ENCODE results near the gene USP31. TPM values are rescaled to one million over a fixed set of nuclear protein-coding genes. Genes with fewer than 3 reads are reported as not detected.

USP31 gene
- total and polyA plus RNA-seq, 2 of the 13 experiments (the other 11 are each of a cell fraction or from before 2014, with no cell fraction given), result 22.5 to 23.3 TPM

DNA sequence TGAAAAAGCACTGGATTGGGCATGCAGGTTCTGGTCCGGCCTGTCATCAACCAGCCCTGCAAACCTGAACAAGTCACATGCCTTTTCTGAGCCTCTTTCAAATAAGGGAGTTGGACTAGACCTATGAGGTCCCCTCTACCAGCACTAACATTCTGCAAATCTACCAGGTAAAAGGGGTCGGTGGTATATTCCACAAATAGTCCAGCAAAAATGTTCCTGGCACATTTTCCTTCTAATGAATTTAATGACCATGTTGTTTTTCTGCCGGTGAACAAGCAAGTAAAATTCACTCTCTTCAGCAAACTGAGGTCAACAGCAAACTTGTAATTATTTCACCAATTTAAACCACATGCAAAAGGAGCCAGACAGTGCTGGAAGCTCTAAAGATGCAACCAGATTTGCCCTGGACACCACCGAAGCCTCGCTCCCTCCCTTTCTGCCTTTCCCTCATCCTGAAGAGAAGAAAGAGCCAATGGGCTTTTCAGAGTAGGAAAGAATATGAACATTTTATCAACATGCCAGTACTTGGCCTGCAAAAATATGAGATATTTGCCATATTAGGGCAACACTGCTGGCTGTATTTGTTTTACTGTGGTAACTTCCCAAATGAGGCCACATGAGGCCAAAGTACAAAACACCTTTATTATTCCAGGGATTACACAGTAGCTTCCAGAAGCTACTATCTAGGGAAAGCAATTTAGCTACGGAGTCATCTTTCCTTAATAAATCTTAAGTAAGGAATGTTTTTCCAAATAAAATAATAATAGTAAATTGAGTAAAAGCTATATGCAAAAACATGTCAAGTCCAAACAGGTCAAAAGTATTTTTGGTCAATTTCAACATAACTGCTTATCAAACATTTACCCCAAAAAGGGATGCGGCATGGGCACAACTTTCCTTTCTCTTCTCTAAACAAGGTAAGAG is 45.0 kb downstream of the USP31 start (continued):
- TF ChIP-seq, protein P1, sequence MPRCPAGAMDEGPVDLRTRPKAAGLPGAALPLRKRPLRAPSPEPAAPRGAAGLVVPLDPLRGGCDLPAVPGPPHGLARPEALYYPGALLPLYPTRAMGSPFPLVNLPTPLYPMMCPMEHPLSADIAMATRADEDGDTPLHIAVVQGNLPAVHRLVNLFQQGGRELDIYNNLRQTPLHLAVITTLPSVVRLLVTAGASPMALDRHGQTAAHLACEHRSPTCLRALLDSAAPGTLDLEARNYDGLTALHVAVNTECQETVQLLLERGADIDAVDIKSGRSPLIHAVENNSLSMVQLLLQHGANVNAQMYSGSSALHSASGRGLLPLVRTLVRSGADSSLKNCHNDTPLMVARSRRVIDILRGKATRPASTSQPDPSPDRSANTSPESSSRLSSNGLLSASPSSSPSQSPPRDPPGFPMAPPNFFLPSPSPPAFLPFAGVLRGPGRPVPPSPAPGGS (CRISPR knock-in tag; IDR thresholded peaks at IDR 0.05), result 0 out of 2 replicates have a peak, but pooled peaks have one; percentile 10
- peak; percentile 64; the same call in 1 of the 2 replicates for TF ChIP-seq ZNF543 (CRISPR knock-in tag; IDR thresholded peaks at IDR 0.05)
- peak; percentile 78; the same call in 1 of the 2 replicates for TF ChIP-seq FOXJ3 (CRISPR knock-in tag; IDR thresholded peaks at IDR 0.05; ENCODE audit: borderline replicate concordance)
- TF ChIP-seq FLYWCH1 (CRISPR knock-in tag; IDR thresholded peaks at IDR 0.05), result no peak
- TF ChIP-seq, protein P2, sequence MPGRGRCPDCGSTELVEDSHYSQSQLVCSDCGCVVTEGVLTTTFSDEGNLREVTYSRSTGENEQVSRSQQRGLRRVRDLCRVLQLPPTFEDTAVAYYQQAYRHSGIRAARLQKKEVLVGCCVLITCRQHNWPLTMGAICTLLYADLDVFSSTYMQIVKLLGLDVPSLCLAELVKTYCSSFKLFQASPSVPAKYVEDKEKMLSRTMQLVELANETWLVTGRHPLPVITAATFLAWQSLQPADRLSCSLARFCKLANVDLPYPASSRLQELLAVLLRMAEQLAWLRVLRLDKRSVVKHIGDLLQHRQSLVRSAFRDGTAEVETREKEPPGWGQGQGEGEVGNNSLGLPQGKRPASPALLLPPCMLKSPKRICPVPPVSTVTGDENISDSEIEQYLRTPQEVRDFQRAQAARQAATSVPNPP (CRISPR knock-in tag; IDR thresholded peaks at IDR 0.05), result peak; percentile 60; the same call in 1 of the 2 replicates
- TF ChIP-seq HBP1 (CRISPR knock-in tag; IDR thresholded peaks at IDR 0.05; ENCODE audit: low read depth), result no peak
- peak; percentile 93 for TF ChIP-seq SALL1 (CRISPR knock-in tag; IDR thresholded peaks at IDR 0.05)
- no peak for TF ChIP-seq NR2F6 (IDR thresholded peaks at IDR 0.05)
- TF ChIP-seq NR2F6 (CRISPR knock-in tag; IDR thresholded peaks at IDR 0.05), result peak; percentile 62; the same call in 1 of the 2 replicates
- no peak for TF ChIP-seq SP4 (CRISPR knock-in tag; IDR thresholded peaks at IDR 0.05)
- peak; percentile 41; the same call in 1 of the 2 replicates for TF ChIP-seq KMT2A (CRISPR knock-in tag; IDR thresholded peaks at IDR 0.05)
- TF ChIP-seq EHMT2 (IDR thresholded peaks at IDR 0.05; ENCODE audit: borderline replicate concordance, low read depth, low read length), result peak; percentile 90; the same call in 1 of the 2 replicates
- TF ChIP-seq GLI4 (CRISPR knock-in tag; IDR thresholded peaks at IDR 0.05; ENCODE audit: borderline replicate concordance), result 0 out of 2 replicates have a peak, but pooled peaks have one; percentile 26
- TF ChIP-seq, protein P3, sequence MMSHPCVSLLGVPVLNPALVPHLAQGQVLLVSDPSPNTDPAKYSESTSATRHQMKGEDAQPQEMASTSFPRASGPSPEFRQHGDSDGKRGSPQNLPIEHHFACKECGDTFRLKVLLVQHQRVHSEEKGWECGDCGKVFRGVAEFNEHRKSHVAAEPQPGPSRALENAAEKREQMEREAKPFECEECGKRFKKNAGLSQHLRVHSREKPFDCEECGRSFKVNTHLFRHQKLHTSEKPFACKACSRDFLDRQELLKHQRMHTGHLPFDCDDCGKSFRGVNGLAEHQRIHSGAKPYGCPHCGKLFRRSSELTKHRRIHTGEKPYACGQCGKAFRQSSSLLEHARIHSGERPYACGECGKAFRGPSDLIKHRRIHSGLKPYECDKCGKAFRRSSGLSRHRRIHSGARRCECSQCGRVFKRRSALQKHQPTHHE (CRISPR knock-in tag; IDR thresholded peaks at IDR 0.05; ENCODE audit: borderline replicate concordance), result no peak
- no peak for TF ChIP-seq ZNF780A (CRISPR knock-in tag; IDR thresholded peaks at IDR 0.05)
- 0 out of 2 replicates have a peak, but pooled peaks have one; percentile 18 for TF ChIP-seq FOSL2 (CRISPR knock-in tag; IDR thresholded peaks at IDR 0.05)
- 0 out of 2 replicates have a peak, but pooled peaks have one; percentile 67 for TF ChIP-seq NFATC3 (CRISPR knock-in tag; IDR thresholded peaks at IDR 0.05)
- peak in 1 of 2 experiments; percentile 56; a peak in 1 of 4 replicates for TF ChIP-seq NR2F1 (CRISPR knock-in tag; IDR thresholded peaks at IDR 0.05)
- TF ChIP-seq, protein P4, sequence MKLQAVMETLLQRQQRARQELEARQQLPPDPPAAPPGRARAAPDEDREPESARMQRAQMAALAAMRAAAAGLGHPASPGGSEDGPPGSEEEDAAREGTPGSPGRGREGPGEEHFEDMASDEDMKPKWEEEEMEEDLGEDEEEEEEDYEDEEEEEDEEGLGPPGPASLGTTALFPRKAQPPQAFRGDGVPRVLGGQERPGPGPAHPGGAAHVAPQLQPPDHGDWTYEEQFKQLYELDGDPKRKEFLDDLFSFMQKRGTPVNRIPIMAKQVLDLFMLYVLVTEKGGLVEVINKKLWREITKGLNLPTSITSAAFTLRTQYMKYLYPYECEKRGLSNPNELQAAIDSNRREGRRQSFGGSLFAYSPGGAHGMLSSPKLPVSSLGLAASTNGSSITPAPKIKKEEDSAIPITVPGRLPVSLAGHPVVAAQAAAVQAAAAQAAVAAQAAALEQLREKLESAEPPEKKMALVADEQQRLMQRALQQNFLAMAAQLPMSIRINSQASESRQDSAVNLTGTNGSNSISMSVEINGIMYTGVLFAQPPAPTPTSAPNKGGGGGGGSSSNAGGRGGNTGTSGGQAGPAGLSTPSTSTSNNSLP (IDR thresholded peaks at IDR 0.05; ENCODE audit: low read depth, low read length), result peak; percentile 99
- peak; percentile 63; the same call in 1 of the 2 replicates for TF ChIP-seq PPARG (CRISPR knock-in tag; conservative IDR thresholded peaks at IDR 0.05)
- TF ChIP-seq NFIB (CRISPR knock-in tag; IDR thresholded peaks at IDR 0.05; ENCODE audit: borderline replicate concordance), result no peak

All from HepG2 (cell line).